Measurements from ENCODE around the gene TBC1D8B. TPM values are rescaled to one million over a fixed set of nuclear protein-coding genes. Genes with fewer than 3 reads are reported as not detected.
A peak's percentile ranks its signal among the peaks of the same experiment; 100 is the strongest.

Gene TBC1D8B
- polyA plus RNA-seq, 1 of the 3 experiments (the other 2 are of a cell fraction) = 0.03 TPM

- TF ChIP-seq USF1 (IDR thresholded peaks at IDR 0.05; ENCODE audit: borderline replicate concordance, low read depth) (no peak), SIN3A (IDR thresholded peaks at IDR 0.05; ENCODE audit: borderline replicate concordance, low read depth, low read length) (no peak), YY1 (IDR thresholded peaks at IDR 0.05; ENCODE audit: low read depth) (no peak), FOSL2 (IDR thresholded peaks at IDR 0.05; ENCODE audit: borderline replicate concordance, low read depth) (no peak)
Observed at GRCh38 chrX:106889468-106889867, 87.0 kb downstream of the TBC1D8B start (continued).

DNA sequence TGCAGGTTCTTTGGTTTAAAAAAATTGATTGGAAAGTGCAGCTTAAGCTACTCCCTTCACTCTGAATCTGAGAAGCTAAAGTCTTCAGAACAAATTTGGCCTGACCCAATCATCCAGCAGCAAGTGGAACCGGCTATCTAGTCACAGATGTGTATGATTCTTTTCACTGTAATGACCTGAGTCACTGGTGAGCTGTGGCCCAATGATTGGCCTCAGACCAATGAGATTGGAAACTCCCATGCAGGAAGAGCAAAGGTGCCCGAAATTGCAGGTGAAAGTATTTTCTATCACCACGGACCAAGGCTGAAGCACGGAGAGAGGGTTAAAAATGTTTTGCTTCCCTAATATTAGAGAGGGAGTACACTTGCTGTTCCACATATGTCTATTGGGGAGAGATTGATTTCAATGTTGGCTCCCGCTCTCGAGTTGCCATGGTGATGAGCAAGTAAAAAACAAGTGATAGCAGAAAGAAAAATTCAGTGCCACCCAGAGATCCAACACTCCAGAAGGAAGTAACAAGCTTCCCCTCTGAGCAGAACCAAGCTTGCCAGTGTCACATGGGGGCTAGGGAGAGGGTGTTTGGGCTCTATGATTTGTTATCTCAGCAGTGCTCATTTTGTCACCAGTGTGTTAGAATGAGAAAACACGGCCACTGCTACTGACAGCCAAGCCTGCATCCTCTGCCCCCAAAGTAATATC, 89.4 kb downstream of the TBC1D8B start:
- no peak overlapping the region for H2AFZ ChIP-seq (ENCODE audit: low read depth)
- no peaks in the 10 kb centered on the region for H3K36me3 ChIP-seq (replicated peaks in 1 of 2; ENCODE audit: control insufficient read depth in 1 of 2, insufficient read depth in 2 of 2, low read length in 1 of 2)
- no peak overlapping the region for H3K4me2 ChIP-seq
- TF ChIP-seq EP300 (IDR thresholded peaks at IDR 0.05; ENCODE audit: borderline replicate concordance in 1 of 2, low read depth in 1 of 2, low read length in 1 of 2) (no peak), CHD2 (IDR thresholded peaks at IDR 0.05; ENCODE audit: low read length, partially characterized antibody) (no peak)
- H3K9me2 ChIP-seq = no peaks in the 10 kb centered on the region
- WGBS (ENCODE audit: low lambda C conversion rate) = 30% methylated on average over 7 of the region's 7 CpGs
- no peaks in the 10 kb centered on the region for H3K79me2 ChIP-seq (ENCODE audit: insufficient read depth)
- peaks cover 33% of the 10 kb centered on the region for H3K27me3 ChIP-seq (ENCODE audit: insufficient read depth)
- no peak for DNase-seq
- H3K9ac ChIP-seq = no peak overlapping the region
- H3F3A ChIP-seq (replicated peaks; ENCODE audit: insufficient read depth) = no peaks in the 10 kb centered on the region
- ChIA-PET CTCF (interaction anchor here (1.2 to 5.0 kb wide), 2 partner anchors 17 to 68 kb away, joined by 4 to 33 read pairs; no protein-coding TSS in a partner anchor), POLR2A (interaction anchor here (0.7 kb wide), 1 partner anchor 1268 kb away, joined by 5 read pairs; no protein-coding TSS in a partner anchor)
- no peaks in the 10 kb centered on the region for H4K20me1 ChIP-seq (ENCODE audit: insufficient read depth)
- no peak overlapping the region for H3K4me3 ChIP-seq (ENCODE audit: low read depth in 2 of 2, low read length in 1 of 2)
- H3K27ac ChIP-seq (ENCODE audit: low read depth in 2 of 2, low read length in 1 of 2) = no peak overlapping the region
- no peaks in the 10 kb centered on the region for H3K9me3 ChIP-seq
- peaks cover 0 to 13% of the 10 kb centered on the region in 2 experiments; a peak in 2 of 4 replicates for H3K4me1 ChIP-seq (ENCODE audit: control insufficient read depth in 1 of 2, insufficient read depth in 2 of 2, low read depth in 1 of 2, low read length in 1 of 2)

DNA sequence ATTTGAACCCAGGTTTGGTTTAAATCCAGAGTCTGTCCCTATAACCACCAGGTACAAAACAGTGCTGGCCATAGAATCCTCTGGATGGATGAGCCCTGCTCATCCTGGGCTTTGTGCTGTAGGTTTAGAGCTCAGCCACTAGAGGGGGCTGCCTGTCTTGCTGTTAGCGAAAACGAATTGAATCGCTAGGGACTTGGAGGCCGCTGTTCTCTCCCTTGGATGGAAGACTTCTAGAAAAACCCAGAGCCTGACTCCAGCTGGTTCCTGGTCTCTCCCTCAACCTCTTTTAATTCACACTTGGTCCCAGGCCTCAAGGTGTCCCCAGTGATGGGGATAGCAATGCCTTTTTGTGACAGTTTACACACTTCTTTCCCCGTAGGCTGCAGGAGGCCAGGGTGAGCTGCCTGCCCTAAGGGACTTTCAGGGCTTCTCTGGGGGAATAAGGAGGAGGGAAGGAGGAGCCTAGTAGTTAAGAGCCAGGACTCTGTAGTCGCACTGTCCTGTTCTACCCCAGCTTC, 92.0 kb downstream of the TBC1D8B start:
- Histone ChIP-seq H3K9ac (no peak overlapping the region), H3K4me3 (ENCODE audit: low read depth in 2 of 2, low read length in 1 of 2) (peak overlapping the region in 1 of 2 experiments; percentile 18; a peak in 1 of 4 replicates), H3K27me3 (ENCODE audit: insufficient read depth) (peaks cover 26% of the 10 kb centered on the region), H3K79me2 (ENCODE audit: insufficient read depth) (no peaks in the 10 kb centered on the region), H4K20me1 (ENCODE audit: insufficient read depth) (no peaks in the 10 kb centered on the region), H2AFZ (ENCODE audit: low read depth) (no peak overlapping the region; the same call in 1 of the 2 replicates), H3K9me3 (no peaks in the 10 kb centered on the region), H3K27ac (ENCODE audit: low read depth in 2 of 2, low read length in 1 of 2) (peak overlapping the region in 1 of 2 experiments; percentile 40; a peak in 2 of 4 replicates), H3K36me3 (replicated peaks in 1 of 2; ENCODE audit: control insufficient read depth in 1 of 2, insufficient read depth in 2 of 2, low read length in 1 of 2) (no peaks in the 10 kb centered on the region), H3K4me2 (peak overlapping the region; percentile 58), H3K4me1 (ENCODE audit: control insufficient read depth in 1 of 2, insufficient read depth in 2 of 2, low read depth in 1 of 2, low read length in 1 of 2) (peaks cover 0 to 13% of the 10 kb centered on the region in 2 experiments; a peak in 3 of 4 replicates), H3F3A (replicated peaks; ENCODE audit: insufficient read depth) (no peaks in the 10 kb centered on the region), H3K9me2 (no peaks in the 10 kb centered on the region)
- TF ChIP-seq GATA2 (CRISPR knock-in tag; IDR thresholded peaks at IDR 0.05) (no peak), NFIC (IDR thresholded peaks at IDR 0.05; ENCODE audit: borderline replicate concordance) (no peak), USF1 (IDR thresholded peaks at IDR 0.05; ENCODE audit: borderline replicate concordance, low read depth) (no peak), GABPA (IDR thresholded peaks at IDR 0.05; ENCODE audit: low read depth) (no peak), ZBTB33 (IDR thresholded peaks at IDR 0.05; ENCODE audit: borderline replicate concordance, low read depth) (no peak), MEF2A (IDR thresholded peaks at IDR 0.05; ENCODE audit: borderline replicate concordance, low read depth) (no peak), YY1 (IDR thresholded peaks at IDR 0.05; ENCODE audit: low read depth) (no peak), RFX5 (IDR thresholded peaks at IDR 0.05; ENCODE audit: low read length) (no peak), CTCF (IDR thresholded peaks at IDR 0.05) (peak; percentile 88), RAD21 (IDR thresholded peaks at IDR 0.05; ENCODE audit: low read length) (peak; percentile 82), SMC3 (IDR thresholded peaks at IDR 0.05; ENCODE audit: low read depth, low read length) (peak; percentile 58), SIN3A (IDR thresholded peaks at IDR 0.05; ENCODE audit: borderline replicate concordance, low read depth, low read length) (no peak), MXI1 (IDR thresholded peaks at IDR 0.05; ENCODE audit: low read depth, low read length) (no peak)
- TF ChIP-seq, protein P1, sequence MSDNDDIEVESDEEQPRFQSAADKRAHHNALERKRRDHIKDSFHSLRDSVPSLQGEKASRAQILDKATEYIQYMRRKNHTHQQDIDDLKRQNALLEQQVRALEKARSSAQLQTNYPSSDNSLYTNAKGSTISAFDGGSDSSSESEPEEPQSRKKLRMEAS (IDR thresholded peaks at IDR 0.05; ENCODE audit: low read depth) = no peak
- CTCF ChIA-PET = interaction anchor here (0.7 to 5.0 kb wide), 32 partner anchors 10 to 1000 kb away, joined by 3 to 35 read pairs (median 4); partner anchors contain the start of genes CLDN2 and RIPPLY1
- DNase-seq = peak; percentile 59
- POLR2A ChIA-PET = no interaction called here
- 10% methylated on average over 6 of the region's 6 CpGs for WGBS (ENCODE audit: low lambda C conversion rate)
